ENCODE results near the gene CCL17. TPM values are rescaled to one million over a fixed set of nuclear protein-coding genes. Genes with fewer than 3 reads are reported as not detected.

The CCL17 gene
- total and polyA plus RNA-seq, 9 of the 15 experiments (the other 6 are each of a cell fraction or from before 2014, with no cell fraction given): not detected

- TF ChIP-seq TFAM (CRISPR knock-in tag; conservative IDR thresholded peaks at IDR 0.05) (no peak), KDM4B (IDR thresholded peaks at IDR 0.05; ENCODE audit: borderline replicate concordance in 2 of 2, low read depth in 1 of 2) (peak in 1 of 2 experiments; percentile 95; a peak in 2 of 4 replicates), RFX1 (IDR thresholded peaks at IDR 0.05) (no peak), PRMT5 (CRISPR knock-in tag; IDR thresholded peaks at IDR 0.05) (no peak), UBTF (IDR thresholded peaks at IDR 0.05; ENCODE audit: borderline replicate concordance in 1 of 2, low read depth in 2 of 2, low read length in 2 of 2) (0 out of 4 replicates have a peak, but pooled peaks of 1 of the 2 experiments have one; percentile 38), ZBTB12 (CRISPR knock-in tag; IDR thresholded peaks at IDR 0.05) (0 out of 2 replicates have a peak, but pooled peaks have one; percentile 25), ZNF398 (CRISPR knock-in tag; IDR thresholded peaks at IDR 0.05) (no peak), NFATC3 (IDR thresholded peaks at IDR 0.05) (no peak), GATA2 (CRISPR knock-in tag; IDR thresholded peaks at IDR 0.05) (no peak), E4F1 (CRISPR knock-in tag; IDR thresholded peaks at IDR 0.05; ENCODE audit: borderline replicate concordance) (no peak), YY1 (IDR thresholded peaks at IDR 0.05; ENCODE audit: borderline replicate concordance in 1 of 3, control insufficient read depth in 1 of 3, extremely low read depth in 1 of 3, insufficient read depth in 3 of 3, insufficient read length in 1 of 3, insufficient replicate concordance in 2 of 3, low read depth in 1 of 3, low read length in 2 of 3) (peak in 2 of 3 experiments; percentile 65 to 74), SIN3A (IDR thresholded peaks at IDR 0.05; ENCODE audit: borderline replicate concordance in 2 of 2, control insufficient read depth in 1 of 2, low read depth in 2 of 2, low read length in 2 of 2) (peak in 1 of 2 experiments; percentile 80; a peak in 1 of 4 replicates), ZNF707 (CRISPR knock-in tag; conservative IDR thresholded peaks at IDR 0.05) (no peak), TAF15 (IDR thresholded peaks at IDR 0.05; ENCODE audit: low read depth, low read length) (no peak), ZBTB17 (CRISPR knock-in tag; IDR thresholded peaks at IDR 0.05) (0 out of 2 replicates have a peak, but pooled peaks have one; percentile 22), DIDO1 (tag; IDR thresholded peaks at IDR 0.05; ENCODE audit: low read depth) (peak; percentile 66; the same call in 1 of the 2 replicates), ZNF589 (CRISPR knock-in tag; IDR thresholded peaks at IDR 0.05; ENCODE audit: low read depth) (no peak)
Observed at GRCh38 chr16:57462209-57462977, 57.8 kb downstream of the CCL17 start, which contains the start of gene POLR2C (continued).
